Measurements from ENCODE around the gene HMCN1.
"Not testable (repeated sequence)": the region's sequence is repeated elsewhere in the genome, so short reads cannot be mapped to it uniquely, and the experiment has no call there.

HMCN1 gene

GRCh38 chr1:185880779-185881333 lies 146.7 kb downstream of the HMCN1 start:
- Histone ChIP-seq H3K27me3 (ENCODE audit: low read depth, low read length) (no peaks in the 10 kb centered on the region), H3K27ac (ENCODE audit: low read length) (no peak overlapping the region)

GRCh38 chr1:185886046-185886445 lies 151.9 kb downstream of the HMCN1 start:
- no peaks in the 10 kb centered on the region for H3K4me1 ChIP-seq (ENCODE audit: control insufficient read depth in 1 of 2, insufficient read depth in 2 of 2, low read length in 2 of 2)
- H3K27me3 ChIP-seq (ENCODE audit: low read depth, low read length), result no peaks in the 10 kb centered on the region
- no peak overlapping the region for H3K4me3 ChIP-seq (ENCODE audit: low read depth in 1 of 2, low read length in 2 of 2)
- no peak overlapping the region for H3K27ac ChIP-seq (ENCODE audit: low read length)
- peaks cover 0 to under 1% of the 10 kb centered on the region in 2 donors for H3K9me3 ChIP-seq (ENCODE audit: control insufficient read depth in 1 of 2, low read length in 2 of 2)
- H3K36me3 ChIP-seq (ENCODE audit: control insufficient read depth in 1 of 2, insufficient read depth in 2 of 2, low read length in 2 of 2), result no peaks in the 10 kb centered on the region

More at GRCh38 chr1:185880779-185881333, 146.7 kb downstream of the HMCN1 start:
- Histone ChIP-seq H3K4me3 (ENCODE audit: low read depth in 1 of 2, low read length in 2 of 2) (no peak overlapping the region), H3K9me3 (ENCODE audit: control insufficient read depth in 1 of 2, low read length in 2 of 2) (peaks cover 0 to 4% of the 10 kb centered on the region in 2 donors), H3K4me1 (ENCODE audit: control insufficient read depth in 1 of 2, insufficient read depth in 2 of 2, low read length in 2 of 2) (no peaks in the 10 kb centered on the region), H3K36me3 (ENCODE audit: control insufficient read depth in 1 of 2, insufficient read depth in 2 of 2, low read length in 2 of 2) (no peaks in the 10 kb centered on the region)

GRCh38 chr1:185886671-185887070 lies 152.5 kb downstream of the HMCN1 start:
- Histone ChIP-seq H3K4me1 (ENCODE audit: control insufficient read depth in 1 of 2, insufficient read depth in 2 of 2, low read length in 2 of 2) (no peaks in the 10 kb centered on the region), H3K36me3 (ENCODE audit: control insufficient read depth in 1 of 2, insufficient read depth in 2 of 2, low read length in 2 of 2) (no peaks in the 10 kb centered on the region), H3K27me3 (ENCODE audit: low read depth, low read length) (no peaks in the 10 kb centered on the region), H3K4me3 (ENCODE audit: low read depth in 1 of 2, low read length in 2 of 2) (no peak overlapping the region), H3K9me3 (ENCODE audit: control insufficient read depth in 1 of 2, low read length in 2 of 2) (no peaks in the 10 kb centered on the region), H3K27ac (ENCODE audit: low read length) (no peak overlapping the region)

GRCh38 chr1:185892831-185893403 lies 158.7 kb downstream of the HMCN1 start:
- not testable (repeated sequence) for H3K36me3 ChIP-seq (ENCODE audit: control insufficient read depth in 1 of 2, insufficient read depth in 2 of 2, low read length in 2 of 2); H3K27ac ChIP-seq (ENCODE audit: low read length); H3K4me1 ChIP-seq (ENCODE audit: control insufficient read depth in 1 of 2, insufficient read depth in 2 of 2, low read length in 2 of 2); H3K27me3 ChIP-seq (ENCODE audit: low read depth, low read length); H3K4me3 ChIP-seq (ENCODE audit: low read depth in 1 of 2, low read length in 2 of 2); H3K9me3 ChIP-seq (ENCODE audit: control insufficient read depth in 1 of 2, low read length in 2 of 2)

GRCh38 chr1:185894791-185895190 lies 160.6 kb downstream of the HMCN1 start:
- Histone ChIP-seq H3K4me3 (ENCODE audit: low read depth in 1 of 2, low read length in 2 of 2) (no peak overlapping the region), H3K4me1 (ENCODE audit: control insufficient read depth in 1 of 2, insufficient read depth in 2 of 2, low read length in 2 of 2) (no peaks in the 10 kb centered on the region), H3K27me3 (ENCODE audit: low read depth, low read length) (no peaks in the 10 kb centered on the region), H3K27ac (ENCODE audit: low read length) (no peak overlapping the region), H3K36me3 (ENCODE audit: control insufficient read depth in 1 of 2, insufficient read depth in 2 of 2, low read length in 2 of 2) (no peaks in the 10 kb centered on the region), H3K9me3 (ENCODE audit: control insufficient read depth in 1 of 2, low read length in 2 of 2) (no peaks in the 10 kb centered on the region)

- Histone ChIP-seq H3K27me3 (ENCODE audit: low read depth, low read length) (no peaks in the 10 kb centered on the region), H3K4me3 (ENCODE audit: low read depth in 1 of 2, low read length in 2 of 2) (no peak overlapping the region), H3K9me3 (ENCODE audit: control insufficient read depth in 1 of 2, low read length in 2 of 2) (no peaks in the 10 kb centered on the region), H3K36me3 (ENCODE audit: control insufficient read depth in 1 of 2, insufficient read depth in 2 of 2, low read length in 2 of 2) (no peaks in the 10 kb centered on the region), H3K4me1 (ENCODE audit: control insufficient read depth in 1 of 2, insufficient read depth in 2 of 2, low read length in 2 of 2) (no peaks in the 10 kb centered on the region), H3K27ac (ENCODE audit: low read length) (no peak overlapping the region)
Measured at GRCh38 chr1:185895208-185895900, 161.2 kb downstream of the HMCN1 start.

GRCh38 chr1:185896863-185897262 lies 162.7 kb downstream of the HMCN1 start:
- H3K4me1 ChIP-seq (ENCODE audit: control insufficient read depth in 1 of 2, insufficient read depth in 2 of 2, low read length in 2 of 2), result no peaks in the 10 kb centered on the region
- no peaks in the 10 kb centered on the region for H3K36me3 ChIP-seq (ENCODE audit: control insufficient read depth in 1 of 2, insufficient read depth in 2 of 2, low read length in 2 of 2)
- no peaks in the 10 kb centered on the region for H3K9me3 ChIP-seq (ENCODE audit: control insufficient read depth in 1 of 2, low read length in 2 of 2)
- no peaks in the 10 kb centered on the region for H3K27me3 ChIP-seq (ENCODE audit: low read depth, low read length)
- no peak overlapping the region for H3K4me3 ChIP-seq (ENCODE audit: low read depth in 1 of 2, low read length in 2 of 2)
- H3K27ac ChIP-seq (ENCODE audit: low read length), result no peak overlapping the region

GRCh38 chr1:185906186-185906585 lies 172.0 kb downstream of the HMCN1 start:
- Histone ChIP-seq H3K36me3 (ENCODE audit: control insufficient read depth in 1 of 2, insufficient read depth in 2 of 2, low read length in 2 of 2) (no peaks in the 10 kb centered on the region), H3K27me3 (ENCODE audit: low read depth, low read length) (no peaks in the 10 kb centered on the region), H3K4me1 (ENCODE audit: control insufficient read depth in 1 of 2, insufficient read depth in 2 of 2, low read length in 2 of 2) (no peaks in the 10 kb centered on the region), H3K27ac (ENCODE audit: low read length) (no peak overlapping the region), H3K4me3 (ENCODE audit: low read depth in 1 of 2, low read length in 2 of 2) (no peak overlapping the region), H3K9me3 (ENCODE audit: control insufficient read depth in 1 of 2, low read length in 2 of 2) (no peaks in the 10 kb centered on the region)

- Histone ChIP-seq H3K27ac (ENCODE audit: low read length) (no peak overlapping the region), H3K4me3 (ENCODE audit: low read depth in 1 of 2, low read length in 2 of 2) (no peak overlapping the region), H3K9me3 (ENCODE audit: control insufficient read depth in 1 of 2, low read length in 2 of 2) (no peaks in the 10 kb centered on the region)
Measured at GRCh38 chr1:185907246-185907645, 173.1 kb downstream of the HMCN1 start.

GRCh38 chr1:185911978-185912377 lies 177.8 kb downstream of the HMCN1 start:
- Histone ChIP-seq H3K4me1 (ENCODE audit: control insufficient read depth in 1 of 2, insufficient read depth in 2 of 2, low read length in 2 of 2) (no peaks in the 10 kb centered on the region), H3K27ac (ENCODE audit: low read length) (no peak overlapping the region), H3K4me3 (ENCODE audit: low read depth in 1 of 2, low read length in 2 of 2) (no peak overlapping the region)

More at GRCh38 chr1:185907246-185907645, 173.1 kb downstream of the HMCN1 start:
- Histone ChIP-seq H3K4me1 (ENCODE audit: control insufficient read depth in 1 of 2, insufficient read depth in 2 of 2, low read length in 2 of 2) (no peaks in the 10 kb centered on the region), H3K27me3 (ENCODE audit: low read depth, low read length) (no peaks in the 10 kb centered on the region), H3K36me3 (ENCODE audit: control insufficient read depth in 1 of 2, insufficient read depth in 2 of 2, low read length in 2 of 2) (no peaks in the 10 kb centered on the region)

GRCh38 chr1:185912504-185912903 lies 178.3 kb downstream of the HMCN1 start:
- no peaks in the 10 kb centered on the region for H3K4me1 ChIP-seq (ENCODE audit: control insufficient read depth in 1 of 2, insufficient read depth in 2 of 2, low read length in 2 of 2)
- no peak overlapping the region for H3K27ac ChIP-seq (ENCODE audit: low read length)
- H3K27me3 ChIP-seq (ENCODE audit: low read depth, low read length), result no peaks in the 10 kb centered on the region
- H3K4me3 ChIP-seq (ENCODE audit: low read depth in 1 of 2, low read length in 2 of 2), result no peak overlapping the region
- no peaks in the 10 kb centered on the region for H3K36me3 ChIP-seq (ENCODE audit: control insufficient read depth in 1 of 2, insufficient read depth in 2 of 2, low read length in 2 of 2)
- H3K9me3 ChIP-seq (ENCODE audit: control insufficient read depth in 1 of 2, low read length in 2 of 2), result no peaks in the 10 kb centered on the region

More at GRCh38 chr1:185911978-185912377, 177.8 kb downstream of the HMCN1 start:
- no peaks in the 10 kb centered on the region for H3K27me3 ChIP-seq (ENCODE audit: low read depth, low read length)
- no peaks in the 10 kb centered on the region for H3K9me3 ChIP-seq (ENCODE audit: control insufficient read depth in 1 of 2, low read length in 2 of 2)
- H3K36me3 ChIP-seq (ENCODE audit: control insufficient read depth in 1 of 2, insufficient read depth in 2 of 2, low read length in 2 of 2), result no peaks in the 10 kb centered on the region
